Measurements from ENCODE around the gene ASB2. TPM values are rescaled to one million over a fixed set of nuclear protein-coding genes. Genes with fewer than 3 reads are reported as not detected.

Gene ASB2
- total RNA-seq, 2 experiments from 2014 or later = 20.7 to 21.1 TPM

DNA sequence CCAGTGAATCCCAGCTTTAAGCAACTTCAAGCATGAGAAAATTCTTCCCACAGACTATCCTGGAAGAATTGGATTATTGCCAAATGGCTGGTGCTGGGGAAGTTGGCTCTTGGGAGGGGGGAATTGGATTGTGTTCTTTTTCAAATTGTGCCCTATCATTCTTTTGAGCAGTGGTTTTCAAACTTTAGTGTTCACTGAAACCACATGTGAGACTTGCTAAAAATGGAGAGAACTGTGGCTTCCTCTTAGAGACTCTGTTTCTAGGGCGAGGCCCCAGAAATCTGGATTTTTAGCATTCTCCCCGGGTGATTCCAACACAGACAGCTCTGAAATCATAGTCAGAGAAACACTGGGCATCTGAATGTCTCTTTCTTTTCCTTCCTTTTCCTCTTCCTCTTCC lies 35.4 kb upstream of the ASB2 start:
- H3K27ac Mint-ChIP-seq = peak overlapping the region; percentile 88
- POLR2A ChIA-PET = no interaction called here
- H3K4me1 Mint-ChIP-seq = peaks cover 63% of the 10 kb centered on the region
- H3K27me3 Mint-ChIP-seq = peaks cover 8% of the 10 kb centered on the region
- peak overlapping the region; percentile 26 for H3K4me3 Mint-ChIP-seq
- peak; percentile 61 for DNase-seq
- no peaks in the 10 kb centered on the region for H3K9me3 Mint-ChIP-seq
- CTCF ChIA-PET = interaction anchor here (1.4 to 5.3 kb wide), 9 partner anchors 10 to 72 kb away, joined by 3 to 25 read pairs (median 7); partner anchors contain the start of gene CCDC197
- H3K36me3 Mint-ChIP-seq (ENCODE audit: low read depth) = no peaks in the 10 kb centered on the region

DNA sequence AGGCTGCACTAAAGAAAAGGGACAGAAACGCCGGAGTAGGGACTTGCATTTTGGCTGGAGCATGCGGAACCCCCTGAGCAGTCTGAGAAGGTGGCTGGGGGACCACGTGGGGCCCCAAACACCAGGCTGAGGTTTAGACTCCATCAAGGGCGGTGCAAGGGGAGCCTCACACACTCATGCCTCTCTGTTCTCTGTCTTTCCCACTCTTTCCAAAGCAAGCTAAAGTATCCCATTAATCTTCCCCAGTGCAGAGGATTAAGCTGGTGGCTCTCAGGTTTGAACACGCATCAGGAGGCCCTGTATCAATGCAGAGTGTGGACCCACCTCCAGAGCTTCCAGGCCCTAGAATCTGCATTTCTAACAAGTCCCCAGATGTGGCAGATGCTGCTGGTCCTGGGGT lies 34.3 kb upstream of the ASB2 start:
- ChIA-PET CTCF (interaction anchor here (1.1 to 5.3 kb wide), 7 partner anchors 10 to 71 kb away, joined by 4 to 25 read pairs (median 7); partner anchors contain the start of gene CCDC197), POLR2A (no interaction called here)
- H3K4me1 Mint-ChIP-seq = peaks cover 67% of the 10 kb centered on the region
- H3K27ac Mint-ChIP-seq = peak overlapping the region; percentile 41
- H3K36me3 Mint-ChIP-seq (ENCODE audit: low read depth) = no peaks in the 10 kb centered on the region
- H3K4me3 Mint-ChIP-seq = no peak overlapping the region
- no peak for DNase-seq
- no peaks in the 10 kb centered on the region for H3K9me3 Mint-ChIP-seq
- peaks cover 7% of the 10 kb centered on the region for H3K27me3 Mint-ChIP-seq

DNA sequence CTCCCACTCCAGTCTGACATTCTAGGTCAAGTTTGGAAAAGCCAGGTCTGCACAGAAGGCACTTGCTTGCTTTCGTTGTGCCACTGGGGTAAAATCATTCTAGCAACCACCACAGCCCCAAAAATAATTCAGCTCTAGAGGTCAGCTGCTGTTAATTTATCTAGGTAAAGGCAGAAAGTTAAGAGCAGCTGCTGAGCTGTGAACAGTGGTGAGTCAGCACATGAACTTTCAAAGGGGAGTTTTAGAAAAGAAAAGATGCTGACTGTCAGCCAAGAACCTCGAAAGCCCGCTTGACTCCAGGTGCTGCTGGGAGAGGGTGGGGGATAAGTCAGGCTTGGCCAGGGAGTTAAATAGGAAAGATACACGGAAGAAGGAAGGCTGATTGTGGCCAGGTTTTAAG lies 33.4 kb upstream of the ASB2 start:
- H3K4me1 Mint-ChIP-seq = peaks cover 73% of the 10 kb centered on the region
- POLR2A ChIA-PET = no interaction called here
- H3K36me3 Mint-ChIP-seq (ENCODE audit: low read depth) = no peaks in the 10 kb centered on the region
- CTCF ChIA-PET = interaction anchor here (0.7 to 5.3 kb wide), 4 partner anchors 8 to 15 kb away, joined by 3 to 25 read pairs (median 3); no protein-coding TSS in a partner anchor
- H3K9me3 Mint-ChIP-seq = no peaks in the 10 kb centered on the region
- peak overlapping the region; percentile 48 for H3K27ac Mint-ChIP-seq
- peaks cover 6% of the 10 kb centered on the region for H3K27me3 Mint-ChIP-seq
- no peak overlapping the region for H3K4me3 Mint-ChIP-seq
- DNase-seq = no peak

DNA sequence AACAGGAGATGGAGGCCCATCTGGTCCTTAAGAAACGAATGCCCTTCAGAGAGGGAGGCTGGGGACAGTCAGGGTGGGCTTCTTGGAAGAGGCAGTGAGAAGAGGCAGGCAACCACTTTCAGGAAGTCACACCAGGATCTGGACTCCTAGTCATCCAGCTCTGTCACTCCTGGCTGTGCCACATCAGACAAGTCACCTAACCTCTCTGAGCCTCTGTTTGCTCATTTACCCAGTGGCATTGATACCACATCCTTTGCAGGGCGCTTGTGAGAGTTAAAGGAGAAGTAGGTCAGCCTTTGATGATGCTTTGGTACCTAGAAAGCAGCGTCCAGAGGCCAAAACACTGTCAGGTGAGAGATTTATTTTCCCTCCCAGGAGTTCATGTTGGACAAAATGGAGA lies 31.9 kb upstream of the ASB2 start:
- no peaks in the 10 kb centered on the region for H3K36me3 Mint-ChIP-seq (ENCODE audit: low read depth)
- H3K9me3 Mint-ChIP-seq = no peaks in the 10 kb centered on the region
- H3K27me3 Mint-ChIP-seq = peaks cover 8% of the 10 kb centered on the region
- CTCF ChIA-PET = interaction anchor here (1.0 to 1.4 kb wide), 5 partner anchors 8 to 68 kb away, joined by 3 to 4 read pairs (median 3); partner anchors contain the start of gene OTUB2
- H3K4me1 Mint-ChIP-seq = peaks cover 69% of the 10 kb centered on the region
- POLR2A ChIA-PET = no interaction called here
- DNase-seq = peak; percentile 61
- H3K4me3 Mint-ChIP-seq = no peak overlapping the region
- H3K27ac Mint-ChIP-seq = peak overlapping the region; percentile 51

DNA sequence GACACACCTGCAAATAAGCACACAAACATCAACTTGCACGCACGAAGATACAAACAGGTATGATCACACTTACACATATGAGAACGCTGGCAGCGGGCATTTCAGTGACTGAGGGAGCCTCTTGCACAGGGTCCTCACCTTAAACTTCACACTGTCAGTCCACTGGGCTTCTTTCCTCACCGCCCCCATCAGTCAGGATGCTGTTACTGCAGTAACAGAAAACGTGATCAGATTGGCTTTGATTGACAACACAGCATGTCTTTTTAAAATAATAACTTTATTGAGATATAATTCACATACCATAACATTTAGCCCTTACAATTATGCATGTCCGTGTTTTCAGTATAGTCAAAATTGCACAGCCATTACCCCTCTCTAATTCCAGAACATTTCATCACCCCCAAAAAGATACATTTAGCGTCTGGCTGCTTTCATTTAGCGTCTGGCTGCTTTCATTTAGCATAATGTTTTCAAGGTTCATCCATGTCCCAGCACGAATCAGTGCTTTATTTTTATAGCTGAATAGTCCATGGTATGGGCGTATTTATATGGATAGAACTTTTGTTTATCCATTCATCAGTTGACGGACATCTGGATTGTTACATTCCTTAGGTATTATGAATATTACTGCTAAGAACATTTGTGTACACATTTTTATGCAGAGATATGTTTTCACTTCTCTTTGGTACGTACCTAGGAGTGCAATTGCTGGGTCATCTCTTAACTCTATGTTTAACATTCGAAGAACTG lies 29.1 kb upstream of the ASB2 start:
- peak; percentile 46 for DNase-seq
- no peaks in the 10 kb centered on the region for H3K36me3 Mint-ChIP-seq (ENCODE audit: low read depth)
- no peak overlapping the region for H3K27ac Mint-ChIP-seq
- H3K4me1 Mint-ChIP-seq = peaks cover 55% of the 10 kb centered on the region
- no peaks in the 10 kb centered on the region for H3K9me3 Mint-ChIP-seq
- CTCF ChIA-PET = interaction anchor here (0.6 to 3.2 kb wide), 9 partner anchors 9 to 81 kb away, joined by 3 to 18 read pairs (median 5); partner anchors contain the start of gene OTUB2
- H3K27me3 Mint-ChIP-seq = peaks cover 8% of the 10 kb centered on the region
- POLR2A ChIA-PET = no interaction called here
- no peak overlapping the region for H3K4me3 Mint-ChIP-seq

DNA sequence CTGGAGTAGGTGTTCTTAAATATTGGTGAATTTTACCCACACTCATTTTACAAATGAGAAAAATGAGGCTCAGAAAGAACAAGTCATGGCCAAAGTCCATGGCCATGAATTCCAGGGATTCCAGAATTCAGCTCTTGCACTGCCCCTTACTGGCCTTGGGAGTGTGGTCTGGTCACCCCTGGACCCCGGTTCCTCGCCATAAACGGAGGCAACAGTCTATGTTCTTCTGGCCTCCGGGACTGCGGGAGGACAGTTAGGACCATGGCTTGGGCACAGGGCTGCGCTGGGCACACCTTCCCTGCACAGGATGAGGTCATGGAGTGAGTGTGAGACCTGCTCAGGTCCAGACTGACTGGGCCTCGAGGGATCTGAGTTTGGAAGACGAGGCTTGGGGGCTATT lies 27.6 kb upstream of the ASB2 start:
- no peaks in the 10 kb centered on the region for H3K36me3 Mint-ChIP-seq (ENCODE audit: low read depth)
- H3K27me3 Mint-ChIP-seq = peaks cover 6% of the 10 kb centered on the region
- peaks cover 48% of the 10 kb centered on the region for H3K4me1 Mint-ChIP-seq
- ChIA-PET POLR2A (no interaction called here), CTCF (interaction anchor here (0.9 to 3.2 kb wide), 7 partner anchors 9 to 80 kb away, joined by 3 to 18 read pairs (median 4); no protein-coding TSS in a partner anchor)
- DNase-seq = no peak
- no peak overlapping the region for H3K4me3 Mint-ChIP-seq
- no peaks in the 10 kb centered on the region for H3K9me3 Mint-ChIP-seq
- no peak overlapping the region for H3K27ac Mint-ChIP-seq

DNA sequence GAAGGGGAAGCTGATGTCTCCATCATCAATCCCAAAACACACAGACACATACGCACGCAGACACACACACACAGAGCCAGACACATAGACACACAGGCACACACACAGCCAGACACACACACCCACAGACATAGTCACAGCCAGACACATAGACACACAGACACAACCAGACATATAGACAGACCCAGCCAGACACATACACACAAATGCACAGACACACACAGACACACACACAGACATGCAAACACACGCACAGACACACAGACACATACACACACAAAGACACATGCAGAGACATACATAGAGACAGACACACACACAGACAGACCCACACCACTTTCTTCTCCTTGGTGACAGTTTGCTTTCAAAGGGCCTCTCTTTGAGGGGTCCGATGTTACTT lies 27.0 kb upstream of the ASB2 start:
- DNase-seq = no peak
- POLR2A ChIA-PET = no interaction called here
- CTCF ChIA-PET = interaction anchor here (0.9 to 3.2 kb wide), 4 partner anchors 12 to 69 kb away, joined by 3 to 18 read pairs (median 10); no protein-coding TSS in a partner anchor
- no peak overlapping the region for H3K4me3 Mint-ChIP-seq
- H3K9me3 Mint-ChIP-seq = no peaks in the 10 kb centered on the region
- peaks cover 44% of the 10 kb centered on the region for H3K4me1 Mint-ChIP-seq
- H3K36me3 Mint-ChIP-seq (ENCODE audit: low read depth) = no peaks in the 10 kb centered on the region
- no peak overlapping the region for H3K27ac Mint-ChIP-seq
- peaks cover 6% of the 10 kb centered on the region for H3K27me3 Mint-ChIP-seq

DNA sequence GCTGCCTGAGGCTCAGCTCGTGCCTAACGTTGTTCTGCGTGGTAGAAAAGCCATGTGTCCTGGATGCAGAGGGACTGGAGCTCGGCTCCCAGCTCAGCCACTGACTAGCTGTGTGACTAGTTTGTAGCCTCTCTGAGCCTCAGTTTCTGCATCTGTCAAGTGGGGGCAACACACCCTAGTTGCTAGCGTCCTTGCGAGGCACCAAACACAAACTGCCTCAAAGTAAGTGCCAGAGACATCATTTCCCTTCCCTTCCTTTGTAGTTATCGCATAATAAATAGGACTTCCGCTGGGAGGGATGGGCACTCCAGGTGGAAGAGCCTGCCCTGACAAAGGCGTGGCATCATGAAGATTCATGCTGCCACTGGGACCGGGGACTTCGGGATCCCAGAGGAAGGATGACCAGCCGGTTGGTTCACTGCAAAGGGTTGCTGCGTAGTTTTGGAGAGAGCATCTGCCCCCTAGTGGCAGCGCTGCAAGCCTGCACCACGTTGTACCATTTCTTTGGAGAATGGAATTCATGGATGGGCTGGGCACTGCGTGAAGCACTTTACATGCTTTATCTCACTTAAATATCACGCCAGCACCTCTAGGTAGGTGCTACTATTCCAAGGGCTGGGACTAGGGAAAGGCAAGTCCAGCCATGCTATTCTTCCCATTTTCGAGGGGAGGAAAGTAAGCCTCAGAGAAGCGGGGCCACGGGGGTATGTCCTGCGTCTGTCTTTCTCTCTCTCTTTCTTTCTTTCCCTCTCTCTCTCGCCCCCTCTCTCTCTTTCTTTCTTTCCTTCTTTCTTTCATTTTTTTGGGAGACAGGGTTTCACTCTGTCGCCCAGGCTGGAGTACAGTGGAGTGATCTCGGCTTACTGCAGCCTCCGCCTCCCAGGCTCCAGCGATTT lies 25.4 kb upstream of the ASB2 start:
- no peak overlapping the region for H3K4me3 Mint-ChIP-seq
- H3K27ac Mint-ChIP-seq = no peak overlapping the region
- no peaks in the 10 kb centered on the region for H3K36me3 Mint-ChIP-seq (ENCODE audit: low read depth)
- CTCF ChIA-PET = interaction anchor here (0.5 to 7.6 kb wide), 20 partner anchors 10 to 178 kb away, joined by 3 to 112 read pairs (median 4); partner anchors contain the start of gene ASB2
- no peaks in the 10 kb centered on the region for H3K9me3 Mint-ChIP-seq
- H3K27me3 Mint-ChIP-seq = peaks cover 6% of the 10 kb centered on the region
- peak; percentile 63 for DNase-seq
- POLR2A ChIA-PET = no interaction called here
- H3K4me1 Mint-ChIP-seq = peaks cover 42% of the 10 kb centered on the region

DNA sequence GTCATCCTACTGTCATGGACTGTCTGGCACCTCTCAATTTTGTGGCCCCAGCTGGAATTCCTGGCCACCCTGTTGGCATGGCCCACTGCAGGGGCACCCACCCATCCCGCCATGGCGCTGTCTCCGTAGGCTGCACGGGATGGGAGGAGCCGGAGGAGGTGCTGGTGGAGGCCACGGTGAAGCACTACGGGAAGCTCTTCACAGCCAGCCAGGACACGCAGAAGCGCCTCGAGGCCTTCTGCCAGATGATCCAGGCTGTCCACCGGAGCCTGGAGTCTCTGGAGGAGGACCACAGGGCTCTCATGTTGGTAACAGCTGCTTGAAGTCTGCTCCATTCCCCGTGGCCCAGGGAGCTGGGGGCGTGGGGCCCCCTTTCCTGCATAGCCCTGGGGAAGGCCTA lies 24.6 kb upstream of the ASB2 start:
- ChIA-PET POLR2A (no interaction called here), CTCF (interaction anchor here (0.7 to 7.6 kb wide), 17 partner anchors 10 to 140 kb away, joined by 3 to 112 read pairs (median 4); partner anchors contain the start of gene ASB2)
- no peak for DNase-seq
- H3K4me1 Mint-ChIP-seq = peaks cover 43% of the 10 kb centered on the region
- H3K27me3 Mint-ChIP-seq = peaks cover 5% of the 10 kb centered on the region
- H3K36me3 Mint-ChIP-seq (ENCODE audit: low read depth) = no peaks in the 10 kb centered on the region
- no peaks in the 10 kb centered on the region for H3K9me3 Mint-ChIP-seq
- H3K4me3 Mint-ChIP-seq = no peak overlapping the region
- H3K27ac Mint-ChIP-seq = no peak overlapping the region

DNA sequence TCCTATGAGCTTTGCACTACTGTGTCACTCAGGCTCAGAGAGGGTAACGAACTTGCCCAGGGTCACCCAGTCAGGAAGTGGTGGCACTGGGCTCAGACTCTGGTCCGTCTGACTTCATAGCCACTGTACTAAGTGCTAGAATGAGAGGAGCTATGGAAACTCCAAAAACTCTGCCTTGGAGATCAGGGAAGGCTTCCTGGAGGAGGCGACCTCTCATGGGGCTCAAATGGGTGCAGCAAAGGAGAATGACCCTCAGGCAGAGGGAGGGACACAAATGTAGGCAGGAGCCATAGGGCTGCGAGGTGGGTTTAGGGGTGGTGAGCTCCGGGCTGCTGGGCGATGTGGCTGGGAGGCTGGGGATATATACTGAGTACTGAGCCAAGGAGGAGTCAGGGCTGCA lies 23.9 kb upstream of the ASB2 start:
- no peak for DNase-seq
- Mint-ChIP-seq H3K9me3 (no peaks in the 10 kb centered on the region), H3K27me3 (peaks cover 4% of the 10 kb centered on the region), H3K36me3 (ENCODE audit: low read depth) (no peaks in the 10 kb centered on the region), H3K4me3 (no peak overlapping the region), H3K27ac (no peak overlapping the region), H3K4me1 (peaks cover 43% of the 10 kb centered on the region)
- CTCF ChIA-PET = interaction anchor here (1.1 to 7.6 kb wide), 11 partner anchors 11 to 169 kb away, joined by 3 to 112 read pairs (median 9); no protein-coding TSS in a partner anchor
- POLR2A ChIA-PET = interaction anchor here (0.6 kb wide), 1 partner anchor 357 kb away, joined by 3 read pairs; no protein-coding TSS in a partner anchor

DNA sequence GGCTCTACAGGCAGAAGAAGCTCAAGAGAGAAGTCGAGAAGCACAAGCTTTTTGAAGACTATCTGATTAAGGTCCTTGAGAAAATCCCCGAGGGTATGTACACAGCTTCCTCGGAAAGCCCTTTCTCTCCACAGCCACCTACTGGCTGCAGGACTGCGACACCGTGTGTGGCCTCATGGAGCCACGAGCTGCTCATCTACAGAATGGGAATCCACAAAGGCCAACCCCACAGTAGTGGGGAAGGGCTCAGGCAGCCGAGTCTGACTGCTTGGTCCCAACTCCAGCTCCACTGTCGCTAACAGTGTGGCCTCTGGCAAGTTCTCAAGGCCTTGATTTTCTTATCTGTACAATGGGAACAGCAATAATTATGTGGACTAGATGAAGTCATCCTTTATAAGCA lies 23.2 kb upstream of the ASB2 start:
- Mint-ChIP-seq H3K4me1 (peaks cover 44% of the 10 kb centered on the region), H3K36me3 (ENCODE audit: low read depth) (no peaks in the 10 kb centered on the region), H3K9me3 (no peaks in the 10 kb centered on the region), H3K27me3 (peaks cover 2% of the 10 kb centered on the region), H3K27ac (no peak overlapping the region), H3K4me3 (no peak overlapping the region)
- ChIA-PET CTCF (interaction anchor here (1.1 to 7.6 kb wide), 13 partner anchors 10 to 170 kb away, joined by 3 to 112 read pairs (median 8); partner anchors contain the start of gene OTUB2), POLR2A (no interaction called here)
- DNase-seq = no peak

DNA sequence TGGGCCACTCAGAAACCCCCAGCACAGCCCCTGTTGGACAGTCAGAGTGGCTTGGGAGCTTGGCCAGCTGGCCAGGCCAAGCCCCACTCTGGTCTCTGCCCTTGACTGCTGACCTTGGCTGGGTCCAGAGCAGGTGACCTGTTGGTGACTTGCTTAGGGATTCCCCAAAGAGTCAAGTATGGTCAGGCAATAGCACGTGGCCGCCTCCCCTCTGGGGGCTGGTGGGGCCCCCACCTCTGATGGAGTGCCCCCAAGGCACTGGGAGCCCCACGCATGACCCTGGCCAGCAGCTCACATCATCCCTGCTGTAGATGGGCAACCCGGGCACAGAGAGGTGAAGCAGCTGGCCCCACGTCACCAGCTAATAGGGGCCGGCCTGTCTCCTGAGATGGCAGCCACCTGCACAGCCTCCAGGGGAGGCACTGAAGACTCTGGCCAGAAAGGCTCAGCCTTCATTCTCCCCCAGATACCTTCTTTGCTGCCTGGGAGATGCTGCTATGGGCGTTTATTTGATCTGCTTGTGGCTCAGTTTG lies 22.6 kb upstream of the ASB2 start:
- peaks cover 2% of the 10 kb centered on the region for H3K27me3 Mint-ChIP-seq
- CTCF ChIA-PET = interaction anchor here (1.1 to 7.6 kb wide), 10 partner anchors 10 to 59 kb away, joined by 3 to 112 read pairs (median 4); partner anchors contain the start of gene OTUB2
- no peak overlapping the region for H3K27ac Mint-ChIP-seq
- peaks cover 47% of the 10 kb centered on the region for H3K4me1 Mint-ChIP-seq
- H3K9me3 Mint-ChIP-seq = no peaks in the 10 kb centered on the region
- no peak for DNase-seq
- POLR2A ChIA-PET = no interaction called here
- no peaks in the 10 kb centered on the region for H3K36me3 Mint-ChIP-seq (ENCODE audit: low read depth)
- no peak overlapping the region for H3K4me3 Mint-ChIP-seq
